Heart left ventricle (tissue), 16 donors: ENCODE measurements around the gene EIF4H. TPM values are rescaled to one million over a fixed set of nuclear protein-coding genes. Genes with fewer than 3 reads are reported as not detected.
"Not testable (repeated sequence)": the region's sequence is repeated elsewhere in the genome, so short reads cannot be mapped to it uniquely, and the experiment has no call there.

Experiments
- ATAC-seq, 4 donors: fragments of 200-7000 bp; cut with Tn5 transposase; one replicate each; pipeline ENCODE4 v1.9.1; 2020 to 2022; ENCODE audit warnings: moderate library complexity in 4 of 4, mild to moderate bottlenecking in 3 of 4, moderate number of reproducible peaks in 1 of 4
- DNase-seq, 5 donors: peaks; one replicate each; pipeline ENCODE4 v3.0.0-alpha.2; 2020
- H3K27ac ChIP-seq, 12 donors: fragments of 200-600 bp; sonication (generic) in 4 of 12; one replicate each; pipeline versions ENCODE4 v1.5.0 to v1.8.0; 2016 to 2022; ENCODE audit warnings: mild to moderate bottlenecking in 2 of 12
- H3K27me3 ChIP-seq, 9 donors: fragments of 200-600 bp; sonication (generic) in 2 of 9; one replicate each; pipeline versions ENCODE4 v1.5.1 to v1.8.0; 2016 to 2022; ENCODE audit warnings: mild to moderate bottlenecking in 3 of 9
- H3K36me3 ChIP-seq, 9 donors: fragments of 200-600 bp; sonication (generic) in 2 of 9; one replicate each; pipeline versions ENCODE4 v1.5.0 to v1.8.0; 2018 to 2022; ENCODE audit warnings: mild to moderate bottlenecking in 2 of 9
- H3K4me1 ChIP-seq, 12 donors: fragments of 200-600 bp; sonication (generic) in 4 of 12; one replicate each; pipeline versions ENCODE4 v1.5.0 to v1.8.0; 2016 to 2022; ENCODE audit warnings: mild to moderate bottlenecking in 3 of 12
- H3K4me3 ChIP-seq, 12 donors: fragments of 200-600 bp; sonication (generic) in 4 of 12; one replicate each; pipeline versions ENCODE4 v1.5.0 to v1.8.0; 2017 to 2022; ENCODE audit warnings: mild to moderate bottlenecking in 9 of 12, moderate library complexity in 4 of 12
- H3K9me3 ChIP-seq, 12 donors: fragments of 200-600 bp; sonication (generic) in 4 of 12; one replicate each; pipeline versions ENCODE4 v1.5.0 to v1.8.0; 2016 to 2022; ENCODE audit warnings: mild to moderate bottlenecking in 1 of 12
- CTCF ChIP-seq, 12 donors: fragments of 200-600 bp; sonication (generic) in 4 of 12; IDR thresholded peaks; one replicate each; pipeline versions ENCODE4 v1.5.0 to v1.8.0; 2018 to 2022; ENCODE audit warnings: antibody characterized with exemption in 12 of 12, mild to moderate bottlenecking in 5 of 12
- POLR2A ChIP-seq, 2 donors: fragments of 450-650 bp; IDR thresholded peaks; one replicate each; pipeline ENCODE4 v1.6.1; 2017; ENCODE audit warnings: antibody characterized with exemption in 2 of 2, mild to moderate bottlenecking in 2 of 2, moderate library complexity in 2 of 2
- WGBS, 4 donors: extraction: QIAGEN DNeasy Blood & Tissue Kit in 2 of 4; methylation state at CpG; one replicate each; pipeline versions ENCODE4 v1.1.5 to v1.1.7; 2013 to 2018; 5-methylcytosine and 5-hydroxymethylcytosine counted together
- intact Hi-C, 10 donors: fragments of 100-400 bp; cut with DNase I; formaldehyde crosslinking; loops; one replicate each; pipeline versions ENCODE4 v1.11.1 to v1.14.2; 2022
- polyA plus RNA-seq, 2 donors: library from polyadenylated mRNA; stranded (reverse); fragments of 200-250 nt; gene quantifications; one replicate each; pipeline ENCODE4 v1.2.3, GENCODE V29; 2013
- total RNA-seq, 9 donors: library from RNA; depleted of rRNA in 2 of 9; stranded (reverse); fragments of >200 nt in 2 of 9; fragmentation: NEBNext Ultra II Directional in 3 of 9; extraction: Animal tissue kit (Norgen Biotek cat#: 25700) in 3 of 9; gene quantifications; one replicate each; pipeline versions ENCODE4 v1.1.0 to v1.2.4, GENCODE V29; 2016 to 2023
- donor health status: ischemic (EF 13 %, LVEDD 7.1; RV severe dilation, severe dysfunction).
- donor health status: healthy with polysubstance abuse.
- donor health status: DM: no; HTN: yes; CAD: no.
- donor health status: DM: no; HTN: no; CAD: no.
- donor health status: ischemic (EF 25% LVEDD 6.9; RV normal size, moderate dysfunction).
- donor health status: ischemic (EF 25% LVEDD 5.7; RV mildly dilated, moderate dysfunction).
- donor health status: healthy.
- donor health status: DM: yes; HTN: yes; CAD: no.
- donor health status: ischemic (EF 35%, LVEDD 5.7; RV mildly dilated, moderate dysfunction).
- donor health status: nonischemic (EF 11% LVEDD 7.7; RV severe dilation, severe dysfunction).
- donor health status: DM: yes; HTN: yes; CAD: no.
- donor health status: PGD.
- donor health status: ischemic (EF 29% LVEDD 5.4; RV normal size, mild dysfunction).
- donor health status: nonischemic (EF 23%, LVEDD 6.1; RV moderate dilation, normal function).

The EIF4H gene
- total and polyA plus RNA-seq, 11 donors = 89.0 to 255 (median 196) TPM

GRCh38 chr7:74206589-74207120, 32.5 kb downstream of the EIF4H start:
- Histone ChIP-seq H3K4me1 (peaks cover 0 to 18% (median 0%) of the 10 kb centered on the region in 12 donors), H3K27me3 (no peaks in the 10 kb centered on the region), H3K27ac (no peak overlapping the region), H3K36me3 (no peaks in the 10 kb centered on the region), H3K4me3 (peak overlapping the region in 8 of 12 donors; percentile 17 to 53 (median 25)), H3K9me3 (no peaks in the 10 kb centered on the region)
- ATAC-seq = peak; percentile 62 to 87 (median 83)
- intact Hi-C loops = loop anchor here in 8 of 10 donors (1.0 to 10.0 kb wide), 7 partner anchors 138 to 342 kb away; partner anchors contain the start of gene TMEM270 (in 3 of the 8)
- 17 to 30% (median 19%) methylated on average over 14 to 23 of the region's 23 CpGs for WGBS, 4 donors
- TF ChIP-seq CTCF (IDR thresholded peaks at IDR 0.05) (peak; percentile 96 to 99 (median 98)), POLR2A (IDR thresholded peaks at IDR 0.05) (no peak)
- DNase-seq = peak; percentile 82 to 94 (median 86)

GRCh38 chr7:74207586-74207985, 33.4 kb downstream of the EIF4H start:
- intact Hi-C loops = loop anchor here in 8 of 10 donors (2.0 to 10.0 kb wide), 6 partner anchors 143 to 343 kb away; partner anchors contain the start of gene TMEM270 (in 3 of the 8)
- no peaks in the 10 kb centered on the region for H3K36me3 ChIP-seq
- ATAC-seq (no peak), DNase-seq (no peak)
- no peak overlapping the region for H3K4me3 ChIP-seq
- 86 to 93% (median 88%) methylated on average over 10 to 11 of the region's 11 CpGs for WGBS, 4 donors
- TF ChIP-seq CTCF (IDR thresholded peaks at IDR 0.05) (no peak), POLR2A (IDR thresholded peaks at IDR 0.05) (no peak)
- H3K27me3 ChIP-seq = no peaks in the 10 kb centered on the region
- H3K4me1 ChIP-seq = peaks cover 0 to 18% (median 0%) of the 10 kb centered on the region in 12 donors
- H3K27ac ChIP-seq = no peak overlapping the region
- H3K9me3 ChIP-seq = no peaks in the 10 kb centered on the region

- not testable (repeated sequence) for DNase-seq, H3K4me3 ChIP-seq, H3K9me3 ChIP-seq, H3K27me3 ChIP-seq, H3K27ac ChIP-seq, ATAC-seq, H3K36me3 ChIP-seq
- intact Hi-C loops = loop anchor here in 7 of 10 donors (2.0 to 10.0 kb wide), 6 partner anchors 143 to 343 kb away; partner anchors contain the start of gene TMEM270 (in 3 of the 7)
- H3K4me1 ChIP-seq = peaks cover 0 to 14% (median 0%) of the 10 kb centered on the region in 12 donors
- WGBS, 4 donors = 86 to 96% (median 94%) methylated on average over 7 of the region's 7 CpGs
Measured at GRCh38 chr7:74208241-74208640, 34.1 kb downstream of the EIF4H start.

- Histone ChIP-seq H3K36me3 (peaks cover 0 to 5% (median 0%) of the 10 kb centered on the region in 9 donors), H3K27ac (no peak overlapping the region), H3K4me1 (peaks cover 0 to 32% (median 0%) of the 10 kb centered on the region in 12 donors), H3K4me3 (no peak overlapping the region), H3K27me3 (no peaks in the 10 kb centered on the region), H3K9me3 (no peaks in the 10 kb centered on the region)
- DNase-seq (no peak), ATAC-seq (no peak)
- 86 to 94% (median 91%) methylated on average over 7 to 11 of the region's 11 CpGs for WGBS, 4 donors
- intact Hi-C loops = no loop called here
- TF ChIP-seq POLR2A (IDR thresholded peaks at IDR 0.05) = no peak
- no peak for TF ChIP-seq CTCF (IDR thresholded peaks at IDR 0.05)
Measured at GRCh38 chr7:74212661-74213060, 38.5 kb downstream of the EIF4H start.
